Measurements from ENCODE around the gene EHMT1. TPM values are rescaled to one million over a fixed set of nuclear protein-coding genes. Genes with fewer than 3 reads are reported as not detected.
A peak's percentile ranks its signal among the peaks of the same experiment; 100 is the strongest.
"Not testable (repeated sequence)": the region's sequence is repeated elsewhere in the genome, so short reads cannot be mapped to it uniquely, and the experiment has no call there.

EHMT1 gene
- total RNA-seq, 2 experiments from 2014 or later, result 80.6 to 87.8 TPM

DNA sequence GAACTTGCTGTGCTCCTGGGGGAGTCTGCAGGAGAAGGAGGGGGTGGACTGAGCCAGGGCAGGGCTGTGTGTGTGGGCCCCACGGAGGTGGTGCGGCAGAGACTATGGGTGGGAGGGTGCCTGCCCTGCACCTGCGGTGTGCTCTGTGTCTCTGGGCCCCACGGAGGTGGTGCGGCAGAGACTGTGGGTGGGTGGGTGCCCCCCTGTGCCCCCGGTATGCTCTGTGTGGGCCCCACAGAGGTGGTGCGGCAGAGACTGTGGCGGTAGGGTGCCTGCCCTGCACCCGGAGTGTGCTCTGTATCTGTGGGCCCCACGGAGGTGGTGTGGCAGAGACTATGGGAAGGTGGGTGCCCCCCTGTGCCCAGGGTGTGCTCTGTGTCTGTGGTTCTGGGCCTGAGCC is 103.7 kb downstream of the EHMT1 start:
- no peaks in the 10 kb centered on the region for H3K27me3 ChIP-seq (ENCODE audit: control insufficient read depth in 1 of 2, insufficient read depth in 2 of 2, low read length in 2 of 2)
- ATAC-seq (ENCODE audit: poor library complexity) (peak; percentile 52), DNase-seq (peak in 9 of 14 experiments; percentile 15 to 61 (median 37))
- ChIA-PET CTCF (no interaction called here), POLR2A (no interaction called here)
- Mint-ChIP-seq H3K36me3 (ENCODE audit: low read depth) (peaks cover 84% of the 10 kb centered on the region), H3K27ac (peak overlapping the region; percentile 93), H3K9me3 (peaks cover 3% of the 10 kb centered on the region), H3K4me3 (peak overlapping the region; percentile 35), H3K27me3 (no peaks in the 10 kb centered on the region), H3K4me1 (ENCODE audit: low read depth) (peaks cover 57% of the 10 kb centered on the region)
- intact Hi-C loops (cut with DNase I, micrococcal nuclease), result no loop called here
- H3K27ac ChIP-seq (ENCODE audit: low read depth in 1 of 2, low read length in 2 of 2), result peak overlapping the region; percentile 61 to 62
- H3K4me3 ChIP-seq (ENCODE audit: low read length), result peak overlapping the region; percentile 19
- H3K9me3 ChIP-seq (ENCODE audit: control insufficient read depth in 1 of 2, insufficient read depth in 1 of 2, low read length in 2 of 2), result peaks cover 3 to 69% of the 10 kb centered on the region in 2 experiments
- H3K4me1 ChIP-seq (ENCODE audit: insufficient read depth, low read length), result peaks cover 50% of the 10 kb centered on the region
- peaks cover 40% of the 10 kb centered on the region for H3K36me3 ChIP-seq (ENCODE audit: insufficient read depth, low read length)
- TF ChIP-seq, protein P1, sequence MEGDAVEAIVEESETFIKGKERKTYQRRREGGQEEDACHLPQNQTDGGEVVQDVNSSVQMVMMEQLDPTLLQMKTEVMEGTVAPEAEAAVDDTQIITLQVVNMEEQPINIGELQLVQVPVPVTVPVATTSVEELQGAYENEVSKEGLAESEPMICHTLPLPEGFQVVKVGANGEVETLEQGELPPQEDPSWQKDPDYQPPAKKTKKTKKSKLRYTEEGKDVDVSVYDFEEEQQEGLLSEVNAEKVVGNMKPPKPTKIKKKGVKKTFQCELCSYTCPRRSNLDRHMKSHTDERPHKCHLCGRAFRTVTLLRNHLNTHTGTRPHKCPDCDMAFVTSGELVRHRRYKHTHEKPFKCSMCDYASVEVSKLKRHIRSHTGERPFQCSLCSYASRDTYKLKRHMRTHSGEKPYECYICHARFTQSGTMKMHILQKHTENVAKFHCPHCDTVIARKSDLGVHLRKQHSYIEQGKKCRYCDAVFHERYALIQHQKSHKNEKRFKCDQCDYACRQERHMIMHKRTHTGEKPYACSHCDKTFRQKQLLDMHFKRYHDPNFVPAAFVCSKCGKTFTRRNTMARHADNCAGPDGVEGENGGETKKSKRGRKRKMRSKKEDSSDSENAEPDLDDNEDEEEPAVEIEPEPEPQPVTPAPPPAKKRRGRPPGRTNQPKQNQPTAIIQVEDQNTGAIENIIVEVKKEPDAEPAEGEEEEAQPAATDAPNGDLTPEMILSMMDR (IDR thresholded peaks at IDR 0.05), result no peak

DNA sequence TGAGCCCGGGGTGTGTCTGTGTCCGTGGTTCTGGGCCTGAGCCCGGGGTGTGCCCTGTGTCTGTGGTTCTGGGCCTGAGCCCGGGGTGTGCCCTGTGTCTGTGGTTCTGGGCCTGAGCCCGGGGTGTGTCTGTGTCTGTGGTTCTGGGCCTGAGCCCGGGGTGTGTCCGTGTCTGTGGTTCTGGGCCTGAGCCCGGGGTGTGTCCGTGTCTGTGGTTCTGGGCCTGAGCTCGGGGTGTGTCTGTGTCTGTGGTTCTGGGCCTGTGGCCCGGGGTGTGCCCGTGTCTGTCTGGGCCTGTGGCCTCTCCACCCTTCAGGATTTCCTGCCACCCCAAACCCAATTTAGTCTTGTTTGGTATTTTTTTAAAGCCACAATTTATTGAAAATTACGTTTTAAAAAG is 104.6 kb downstream of the EHMT1 start:
- H3K27me3 Mint-ChIP-seq; CTCF ChIA-PET; intact Hi-C loops (cut with DNase I, micrococcal nuclease); H3K9me3 Mint-ChIP-seq; H3K4me3 ChIP-seq (ENCODE audit: low read length); H3K27me3 ChIP-seq (ENCODE audit: control insufficient read depth in 1 of 2, insufficient read depth in 2 of 2, low read length in 2 of 2); POLR2A ChIA-PET: not testable (repeated sequence)
- DNase-seq, result peak in 10 of 14 experiments; percentile 15 to 69 (median 44)
- Histone ChIP-seq H3K27ac (ENCODE audit: low read depth in 1 of 2, low read length in 2 of 2) (peak overlapping the region; percentile 4 to 62), H3K4me1 (ENCODE audit: insufficient read depth, low read length) (peaks cover 52% of the 10 kb centered on the region), H3K9me3 (ENCODE audit: control insufficient read depth in 1 of 2, insufficient read depth in 1 of 2, low read length in 2 of 2) (peaks cover 0 to 62% of the 10 kb centered on the region in 2 experiments), H3K36me3 (ENCODE audit: insufficient read depth, low read length) (peaks cover 36% of the 10 kb centered on the region)
- H3K4me3 Mint-ChIP-seq, result peak overlapping the region; percentile 65
- ATAC-seq (ENCODE audit: poor library complexity), result peak; percentile 37
- H3K27ac Mint-ChIP-seq, result peak overlapping the region; percentile 95
- H3K36me3 Mint-ChIP-seq (ENCODE audit: low read depth), result peaks cover 84% of the 10 kb centered on the region
- peaks cover 65% of the 10 kb centered on the region for H3K4me1 Mint-ChIP-seq (ENCODE audit: low read depth)

- Mint-ChIP-seq H3K9me3 (no peaks in the 10 kb centered on the region), H3K27me3 (no peaks in the 10 kb centered on the region), H3K4me1 (ENCODE audit: low read depth) (peaks cover 69% of the 10 kb centered on the region), H3K4me3 (peak overlapping the region; percentile 74), H3K36me3 (ENCODE audit: low read depth) (peaks cover 84% of the 10 kb centered on the region), H3K27ac (peak overlapping the region; percentile 95)
- Histone ChIP-seq H3K27me3 (ENCODE audit: control insufficient read depth in 1 of 2, insufficient read depth in 2 of 2, low read length in 2 of 2) (no peaks in the 10 kb centered on the region), H3K4me3 (ENCODE audit: low read length) (no peak overlapping the region), H3K36me3 (ENCODE audit: insufficient read depth, low read length) (peaks cover 40% of the 10 kb centered on the region), H3K9me3 (ENCODE audit: control insufficient read depth in 1 of 2, insufficient read depth in 1 of 2, low read length in 2 of 2) (peaks cover 0 to 59% of the 10 kb centered on the region in 2 experiments), H3K4me1 (ENCODE audit: insufficient read depth, low read length) (peaks cover 52% of the 10 kb centered on the region), H3K27ac (ENCODE audit: low read depth in 1 of 2, low read length in 2 of 2) (peak overlapping the region; percentile 4 to 62)
- peak; percentile 46 for ATAC-seq (ENCODE audit: poor library complexity)
- ChIA-PET POLR2A (no interaction called here), CTCF (no interaction called here)
- intact Hi-C loops (cut with DNase I, micrococcal nuclease), result no loop called here
- TF ChIP-seq, protein P1 (IDR thresholded peaks at IDR 0.05), result no peak
- peak in 6 of 14 experiments; percentile 17 to 57 (median 24) for DNase-seq
These were observed 105.1 kb downstream of the EHMT1 start for GRCh38 chr9:137723783-137724445.

Data from CD4-positive, alpha-beta T cell (primary cell).